Activated B cell treated with CpG ODN at 0.5 μM for 24 hours (primary cell): ENCODE measurements around the gene CLSTN1. TPM values are rescaled to one million over a fixed set of nuclear protein-coding genes. Genes with fewer than 3 reads are reported as not detected.

Source experiments
- ATAC-seq: fragments of 200-7000 bp; cut with Tn5 transposase; one replicate; pipeline ENCODE4 v1.10.0; 2021; ENCODE audit warnings: low read depth, mild to moderate bottlenecking, moderate library complexity
- CTCF ChIA-PET: fragments of 350-600 bp; sonication (Branson Sonifier 250); formaldehyde crosslinking; loops from one replicate; lab custom pipeline; 2021; ENCODE audit warnings: antibody characterized with exemption; lab: Charles Lee
- POLR2A ChIA-PET: fragments of 350-600 bp; sonication (Branson Sonifier 250); formaldehyde crosslinking; loops from one replicate; lab custom pipeline; 2021; ENCODE audit warnings: antibody characterized with exemption; lab: Charles Lee
- DNase-seq: peaks from one replicate; pipeline ENCODE4 v3.0.0; 2022
- H3K27ac Mint-ChIP-seq: one replicate; pipeline ENCODE4 v1.8.0; 2020; ENCODE audit warnings: mixed read lengths
- H3K27me3 Mint-ChIP-seq: one replicate; pipeline ENCODE4 v1.8.0; 2021; ENCODE audit warnings: mixed read lengths
- H3K36me3 Mint-ChIP-seq: one replicate; pipeline ENCODE4 v1.8.0; 2021; ENCODE audit warnings: low read depth, mixed read lengths
- H3K4me1 Mint-ChIP-seq: one replicate; pipeline ENCODE4 v1.8.0; 2021; ENCODE audit warnings: mixed read lengths
- H3K4me3 Mint-ChIP-seq: one replicate; pipeline ENCODE4 v1.8.0; 2020; ENCODE audit warnings: mild to moderate bottlenecking, mixed read lengths
- H3K9me3 Mint-ChIP-seq: one replicate; pipeline ENCODE4 v1.8.0; 2020; ENCODE audit warnings: mixed read lengths
- intact Hi-C: fragments of 100-400 bp; cut with micrococcal nuclease; formaldehyde crosslinking; loops from one replicate; pipeline ENCODE4 v1.15.1; 2024
- total RNA-seq: library from RNA; stranded (reverse); gene quantifications from 2 replicates; pipeline ENCODE4 v1.2.3, GENCODE V29; 2022
- TF ChIP-seq, protein P1 (sequence below): fragments of 200-600 bp; IDR thresholded peaks from one replicate; pipeline ENCODE4 v1.8.0; 2022; ENCODE audit warnings: antibody characterized with exemption, mild to moderate bottlenecking

CLSTN1 gene
- total RNA-seq, 1 donor from 2014 or later: 50.7 TPM

- POLR2A ChIA-PET: interaction anchor here (0.6 to 1.6 kb wide), 2 partner anchors 12 to 25 kb away, joined by 6 to 7 read pairs; no protein-coding TSS in a partner anchor
- CTCF ChIA-PET: interaction anchor here (1.3 to 2.4 kb wide), 2 partner anchors 17 to 41 kb away, joined by 3 to 12 read pairs; no protein-coding TSS in a partner anchor
- ATAC-seq (no peak), DNase-seq (no peak)
- Mint-ChIP-seq H3K36me3 (no peaks in the 10 kb centered on the region), H3K4me1 (peaks cover 42% of the 10 kb centered on the region), H3K4me3 (peak overlapping the region; percentile 79), H3K27me3 (no peaks in the 10 kb centered on the region), H3K9me3 (no peaks in the 10 kb centered on the region), H3K27ac (peak overlapping the region; percentile 82)
- TF ChIP-seq, protein P1, sequence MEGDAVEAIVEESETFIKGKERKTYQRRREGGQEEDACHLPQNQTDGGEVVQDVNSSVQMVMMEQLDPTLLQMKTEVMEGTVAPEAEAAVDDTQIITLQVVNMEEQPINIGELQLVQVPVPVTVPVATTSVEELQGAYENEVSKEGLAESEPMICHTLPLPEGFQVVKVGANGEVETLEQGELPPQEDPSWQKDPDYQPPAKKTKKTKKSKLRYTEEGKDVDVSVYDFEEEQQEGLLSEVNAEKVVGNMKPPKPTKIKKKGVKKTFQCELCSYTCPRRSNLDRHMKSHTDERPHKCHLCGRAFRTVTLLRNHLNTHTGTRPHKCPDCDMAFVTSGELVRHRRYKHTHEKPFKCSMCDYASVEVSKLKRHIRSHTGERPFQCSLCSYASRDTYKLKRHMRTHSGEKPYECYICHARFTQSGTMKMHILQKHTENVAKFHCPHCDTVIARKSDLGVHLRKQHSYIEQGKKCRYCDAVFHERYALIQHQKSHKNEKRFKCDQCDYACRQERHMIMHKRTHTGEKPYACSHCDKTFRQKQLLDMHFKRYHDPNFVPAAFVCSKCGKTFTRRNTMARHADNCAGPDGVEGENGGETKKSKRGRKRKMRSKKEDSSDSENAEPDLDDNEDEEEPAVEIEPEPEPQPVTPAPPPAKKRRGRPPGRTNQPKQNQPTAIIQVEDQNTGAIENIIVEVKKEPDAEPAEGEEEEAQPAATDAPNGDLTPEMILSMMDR: no peak
- intact Hi-C loops: no loop called here
Measured at GRCh38 chr1:9826087-9826486, 2.3 kb upstream of the CLSTN1 start.

DNA sequence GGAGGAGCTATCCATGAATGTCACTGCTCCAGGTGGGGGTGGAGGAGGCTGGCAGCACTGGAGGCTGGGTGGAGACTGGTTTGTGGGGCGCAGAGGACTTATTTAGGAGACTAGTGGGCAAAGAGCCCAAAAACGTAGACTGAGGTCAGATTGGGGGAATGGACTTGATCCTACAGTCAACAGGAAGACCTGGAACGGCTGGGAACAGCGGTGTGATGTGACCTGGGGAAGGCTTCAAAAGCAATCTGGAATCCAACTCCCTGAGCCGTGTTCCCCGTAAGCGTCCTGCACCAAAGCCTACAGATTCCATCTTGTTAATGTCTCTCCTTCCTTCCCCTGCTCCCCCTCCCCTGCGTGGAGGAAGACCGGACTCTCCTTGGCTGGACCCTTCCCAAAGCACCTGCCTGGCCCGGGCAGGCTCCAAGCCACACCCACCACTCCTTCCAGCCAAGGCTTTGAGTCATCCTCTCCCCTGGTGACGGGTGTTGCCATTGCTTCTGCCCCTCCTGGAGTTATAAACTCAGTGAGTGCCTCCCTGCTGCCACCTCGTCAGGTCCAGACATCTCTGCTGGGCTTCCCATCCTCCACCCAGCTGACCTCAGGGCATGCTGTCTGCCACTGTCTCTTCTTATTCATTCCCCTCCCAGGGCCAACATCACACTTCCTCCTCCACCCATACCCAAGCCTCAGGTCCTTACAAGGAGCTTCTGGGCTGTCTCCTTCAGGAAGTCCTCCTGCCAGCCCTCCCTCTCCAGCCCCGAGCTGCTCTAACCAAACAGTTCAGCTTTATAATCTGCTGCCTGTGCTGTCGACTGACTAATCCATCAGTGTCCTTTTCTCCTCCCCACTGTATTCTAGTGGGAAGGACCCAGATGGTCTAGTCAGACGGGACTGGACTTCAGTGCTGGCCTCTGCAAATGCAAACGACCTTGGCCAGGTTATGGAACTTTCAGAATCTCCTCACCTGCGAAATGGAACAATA, 1.6 kb upstream of the CLSTN1 start:
- DNase-seq (no peak), ATAC-seq (peak; percentile 13)
- H3K9me3 Mint-ChIP-seq: no peaks in the 10 kb centered on the region
- peaks cover 49% of the 10 kb centered on the region for H3K4me1 Mint-ChIP-seq
- H3K4me3 Mint-ChIP-seq: peak overlapping the region; percentile 79
- POLR2A ChIA-PET: interaction anchor here (0.6 to 1.6 kb wide), 2 partner anchors 12 to 25 kb away, joined by 6 to 7 read pairs; no protein-coding TSS in a partner anchor
- H3K36me3 Mint-ChIP-seq: no peaks in the 10 kb centered on the region
- TF ChIP-seq, protein P1: no peak
- H3K27ac Mint-ChIP-seq: peak overlapping the region; percentile 82
- intact Hi-C loops: loop anchor here (1.0 kb wide), 1 partner anchor 38 kb away; no protein-coding TSS in a partner anchor
- no peaks in the 10 kb centered on the region for H3K27me3 Mint-ChIP-seq
- CTCF ChIA-PET: interaction anchor here (0.7 to 2.4 kb wide), 2 partner anchors 41 to 43 kb away, joined by 3 to 12 read pairs; no protein-coding TSS in a partner anchor

DNA sequence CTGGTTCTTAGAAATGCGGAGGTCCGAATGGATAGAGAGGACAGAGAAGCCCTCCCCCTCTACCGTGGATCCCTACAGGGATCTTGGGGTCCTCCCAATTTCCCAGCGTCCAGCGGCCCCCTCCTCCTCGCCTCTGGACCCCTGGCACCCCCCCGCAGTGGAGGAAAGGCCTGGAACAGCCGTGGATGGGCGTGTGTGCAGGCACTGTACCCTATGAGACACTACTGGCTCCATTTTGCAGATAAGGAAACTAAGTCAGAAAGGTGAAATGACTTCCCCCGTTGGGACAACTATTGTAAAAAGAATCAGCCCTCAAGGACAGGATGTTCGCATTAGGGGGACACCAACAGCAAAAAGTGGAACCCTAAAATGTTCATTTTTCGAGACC, 931 bp upstream of the CLSTN1 start:
- peak overlapping the region; percentile 82 for H3K27ac Mint-ChIP-seq
- DNase-seq: no peak
- H3K36me3 Mint-ChIP-seq: no peaks in the 10 kb centered on the region
- TF ChIP-seq, protein P1: no peak
- no peaks in the 10 kb centered on the region for H3K27me3 Mint-ChIP-seq
- CTCF ChIA-PET: interaction anchor here (0.7 to 2.4 kb wide), 2 partner anchors 40 to 44 kb away, joined by 3 to 12 read pairs; no protein-coding TSS in a partner anchor
- intact Hi-C loops: loop anchor here (1.0 kb wide), 2 partner anchors 37 to 236 kb away; partner anchors contain the start of gene TMEM201
- POLR2A ChIA-PET: no interaction called here
- H3K4me1 Mint-ChIP-seq: peaks cover 53% of the 10 kb centered on the region
- no peaks in the 10 kb centered on the region for H3K9me3 Mint-ChIP-seq
- peak overlapping the region; percentile 79 for H3K4me3 Mint-ChIP-seq
- ATAC-seq: no peak

DNA sequence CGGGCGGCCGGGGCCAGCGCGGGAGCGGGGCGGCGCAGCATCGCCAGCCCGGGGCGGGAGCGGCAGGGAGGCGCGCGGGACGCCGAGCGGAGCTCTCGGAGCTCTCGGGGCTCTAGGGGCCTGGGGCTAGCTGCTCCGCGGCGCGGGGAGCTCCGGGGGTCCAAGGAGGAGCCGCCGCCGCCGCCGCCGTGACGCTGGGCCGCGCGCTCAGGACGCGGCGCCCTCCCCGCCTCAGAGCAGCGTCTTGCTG, 147 bp downstream of the CLSTN1 start:
- no peaks in the 10 kb centered on the region for H3K36me3 Mint-ChIP-seq
- no peaks in the 10 kb centered on the region for H3K27me3 Mint-ChIP-seq
- intact Hi-C loops: loop anchor here (1.0 to 2.0 kb wide), 3 partner anchors 27 to 136 kb away; no protein-coding TSS in a partner anchor
- H3K4me1 Mint-ChIP-seq: peaks cover 59% of the 10 kb centered on the region
- DNase-seq (no peak), ATAC-seq (peak; percentile 25)
- TF ChIP-seq, protein P1: no peak
- no peaks in the 10 kb centered on the region for H3K9me3 Mint-ChIP-seq
- ChIA-PET CTCF (no interaction called here), POLR2A (no interaction called here)
- H3K27ac Mint-ChIP-seq: no peak overlapping the region
- peak overlapping the region; percentile 55 for H3K4me3 Mint-ChIP-seq
